K562 (cell line): Measurements from ENCODE around the gene GATB. TPM values are rescaled to one million over a fixed set of nuclear protein-coding genes. Genes with fewer than 3 reads are reported as not detected.

Experiments used
- ATAC-seq: fragments of 200-7000 bp; cut with Tn5 transposase; 3 replicates; pipeline ENCODE4 v1.9.1; 2020; ENCODE audit warnings: moderate library complexity
- BruUV-seq: library from RNA; stranded (reverse); fragments of 400-500 nt; replicated peaks from 2 replicates; lab custom pipeline; 2021; lab: Mats Ljungman, UMichigan
- CTCF ChIA-PET: fragments of 300-600 bp; formaldehyde crosslinking; extraction: SDS; loops from one replicate; lab custom pipeline; 2021; ENCODE audit warnings: low intra/inter-chr PET ratio; lab: Yijun Ruan, JAX
- POLR2A ChIA-PET: fragments of 300-600, 350-650 bp; sonication (Branson Sonifier 250); formaldehyde crosslinking; extraction: SDS; loops from one replicate; lab custom pipeline; 2021; ENCODE audit warnings: antibody characterized with exemption, inconsistent platforms; lab: Yijun Ruan, JAX
- DNase-seq, 4 experiments: peaks; one replicate each; pipeline versions ENCODE4 v3.0.0 to v3.0.0-alpha.2; 2011 to 2018; ENCODE audit warnings: low spot score in 3 of 4, mixed read lengths in 3 of 4; ENCODE audit errors: extremely low read depth in 1 of 4
- FAIRE-seq: peaks from 2 replicates; lab custom pipeline; 2011; peaks lifted over from hg19 to GRCh38; lab: Jason Lieb, UNC
- H2AFZ ChIP-seq: 2 replicates; pipeline ENCODE4 v1.6.0; 2011; ENCODE audit warnings: low read depth, low read length, control low read depth, inconsistent platforms
- H3K27ac ChIP-seq: fragments of 200-600 bp; 3 replicates; pipeline ENCODE4 v1.8.0; 2011; ENCODE audit warnings: low read depth, mild to moderate bottlenecking, control low read depth, inconsistent platforms, low read length, moderate library complexity, mixed read lengths; ENCODE audit errors: extremely low read depth
- H3K27me3 ChIP-seq, 2 experiments: fragments of 300-600 bp in 1 of 2; 2 replicates in 1 of 2; 3 replicates in 1 of 2; pipeline versions ENCODE4 v1.6.0 to v1.8.0; 2011; ENCODE audit warnings: inconsistent platforms in 2 of 2, low read length in 2 of 2, mild to moderate bottlenecking in 1 of 2, mixed read lengths in 1 of 2, moderate library complexity in 1 of 2; ENCODE audit not compliant: control insufficient read depth in 2 of 2, insufficient read depth in 2 of 2
- H3K36me3 ChIP-seq: fragments of 300-600 bp; 3 replicates; pipeline ENCODE4 v1.8.0; 2011; ENCODE audit warnings: mild to moderate bottlenecking, low read length, inconsistent platforms; ENCODE audit not compliant: control insufficient read depth, insufficient read depth
- H3K4me1 ChIP-seq, 2 experiments: fragments of 200-600 bp in 1 of 2; replicated peaks in 1 of 2; 2 replicates in 1 of 2; 3 replicates in 1 of 2; pipeline versions ENCODE4 v1.5.1 to v1.8.0; 2011; ENCODE audit warnings: inconsistent platforms in 2 of 2, low read length in 2 of 2, mild to moderate bottlenecking in 1 of 2, mixed read lengths in 1 of 2, moderate library complexity in 1 of 2; ENCODE audit not compliant: control insufficient read depth in 2 of 2, insufficient read depth in 2 of 2
- H3K4me2 ChIP-seq: 2 replicates; pipeline ENCODE4 v1.6.1; 2011; ENCODE audit warnings: low read length, control low read depth, inconsistent platforms, mixed read lengths; ENCODE audit not compliant: insufficient read depth
- H3K4me3 ChIP-seq: fragments of 200-600 bp; sonication (generic), shearing (Covaris generic); 2 replicates; pipeline ENCODE4 v1.5.1; 2016; ENCODE audit warnings: control low read depth, inconsistent platforms
- H3K79me2 ChIP-seq: fragments of 200-600 bp; 3 replicates; pipeline ENCODE4 v1.8.0; 2011; ENCODE audit warnings: low read length, inconsistent platforms; ENCODE audit not compliant: control insufficient read depth, insufficient read depth
- H3K9ac ChIP-seq, 2 experiments: 2 replicates each; pipeline versions ENCODE4 v1.6.0 to v1.6.1; 2011; ENCODE audit warnings: low read depth in 2 of 2, low read length in 2 of 2, control low read depth in 1 of 2, inconsistent platforms in 1 of 2, mild to moderate bottlenecking in 1 of 2, mixed read lengths in 1 of 2; ENCODE audit not compliant: insufficient read depth in 1 of 2
- H3K9me1 ChIP-seq: one replicate; pipeline ENCODE4 v1.6.0; 2011; ENCODE audit warnings: inconsistent platforms, mild to moderate bottlenecking, low read length, moderate library complexity; ENCODE audit not compliant: control insufficient read depth, insufficient read depth
- H3K9me3 ChIP-seq: replicated peaks from 2 replicates; pipeline ENCODE4 v1.5.1; 2011; ENCODE audit warnings: low read depth, low read length, inconsistent platforms; ENCODE audit not compliant: control insufficient read depth, insufficient read depth
- H4K20me1 ChIP-seq: replicated peaks from 2 replicates; pipeline ENCODE4 v1.6.1; 2011; ENCODE audit warnings: low read length, inconsistent platforms, mixed read lengths; ENCODE audit not compliant: control insufficient read depth, insufficient read depth
- AFF4 ChIP-seq: sonication (generic); formaldehyde crosslinking; IDR thresholded peaks from 2 replicates; pipeline ENCODE4 v1.8.0; 2023; ENCODE audit warnings: mild to moderate bottlenecking, missing genetic modification reagents
- CAMTA2 ChIP-seq: fragments of 250-450 bp; sonication (Bioruptor Pico); conservative IDR thresholded peaks from 2 replicates; pipeline ENCODE4 v1.5.1; 2022
- CHD2 ChIP-seq: IDR thresholded peaks from 2 replicates; pipeline ENCODE4 v1.6.1; 2011; ENCODE audit warnings: low read depth, low read length
- ELF1 ChIP-seq: fragments of 200-800 bp; sonication (Bioruptor generic); IDR thresholded peaks from 2 replicates; pipeline ENCODE4 v1.6.1; 2016; ENCODE audit warnings: missing genetic modification characterization, missing compliant biosample characterization
- KLF16 ChIP-seq: IDR thresholded peaks from 2 replicates; pipeline ENCODE4 v1.6.1; 2016; ENCODE audit warnings: antibody characterized with exemption
- MYBL2 ChIP-seq, 2 experiments: fragments of 450-650 bp in 1 of 2; sonication (generic) in 1 of 2; formaldehyde crosslinking in 1 of 2; IDR thresholded peaks; 2 replicates each; pipeline versions ENCODE4 v1.6.1 to v1.8.1; 2017 to 2022; ENCODE audit warnings: borderline replicate concordance in 1 of 2, inconsistent platforms in 1 of 2, low read depth in 1 of 2, mild to moderate bottlenecking in 1 of 2, missing genetic modification reagents in 1 of 2, moderate library complexity in 1 of 2
- PYGO2 ChIP-seq: fragments of 450-650 bp; IDR thresholded peaks from 2 replicates; pipeline ENCODE4 v1.6.1; 2016; ENCODE audit warnings: mild to moderate bottlenecking, missing genetic modification characterization, moderate library complexity, missing compliant biosample characterization
- SMARCB1 ChIP-seq: IDR thresholded peaks from 2 replicates; pipeline ENCODE4 v1.6.1; 2011; ENCODE audit warnings: improper control_type of control experiment, low read depth; ENCODE audit not compliant: insufficient read length
- SRSF3 ChIP-seq: fragments of 200-400 bp; formaldehyde crosslinking; IDR thresholded peaks from 2 replicates; pipeline ENCODE4 v1.6.1; 2016; ENCODE audit warnings: mild to moderate bottlenecking, low read length, moderate library complexity; ENCODE audit not compliant: insufficient read depth
- XRCC3 ChIP-seq: fragments of 450-650 bp; IDR thresholded peaks from 2 replicates; pipeline ENCODE4 v1.6.1; 2017; ENCODE audit warnings: mild to moderate bottlenecking, moderate library complexity
- ZNF184 ChIP-seq: sonication (generic); formaldehyde crosslinking; IDR thresholded peaks from 2 replicates; pipeline ENCODE4 v1.5.0; 2020; ENCODE audit warnings: missing genetic modification reagents
- ZNF347 ChIP-seq: fragments of 450-650 bp; formaldehyde crosslinking; IDR thresholded peaks from 2 replicates; pipeline ENCODE4 v1.4.0; 2020; ENCODE audit warnings: low read depth, mild to moderate bottlenecking, moderate library complexity
- WGBS: fragments of 100-300 bp; shearing (Covaris generic); methylation state at CpG from one replicate; pipeline ENCODE4 v1.1.6; 2016; ENCODE audit warnings: low coverage, mixed read lengths; ENCODE audit not compliant: insufficient coverage; ENCODE audit errors: missing lambda C conversion rate; 5-methylcytosine and 5-hydroxymethylcytosine counted together
- in situ Hi-C: fragments of 300-500 bp; cut with MboI; formaldehyde crosslinking; loops from 4 replicates; pipeline ENCODE4 v1.15.0; 2018; ENCODE audit warnings: inconsistent platforms, mixed read lengths
- intact Hi-C: fragments of 100-400 bp; cut with micrococcal nuclease; formaldehyde crosslinking; loops from 2 replicates; pipeline ENCODE4 v1.14.2; 2022
- polyA plus RNA-seq, 8 experiments: library from polyadenylated mRNA; depleted of rRNA in 4 of 8; stranded (reverse) in 5 of 8; unstranded in 3 of 8; fragments of >200 nt; fragmentation: Nextera tagmentation in 2 of 8; fragmentation: Illumina TruSeq in 1 of 8; extraction: Ambion mirVana in 2 of 8; extraction: Trizol in 1 of 8; gene quantifications; 2 replicates each; pipeline versions ENCODE4 v1.2.1 to v1.2.3, GENCODE V29; 2011 to 2014; ENCODE audit warnings: inconsistent platforms in 1 of 8, missing spikeins in 1 of 8
- total RNA-seq, 7 experiments: library from RNA; depleted of rRNA in 6 of 7; stranded (reverse); fragments of >200 nt in 6 of 7; fragmentation: Illumina TruSeq in 2 of 7; extraction: Trizol in 2 of 7; gene quantifications; 2 replicates each; pipeline versions ENCODE4 v1.2.1 to v1.2.3, GENCODE V29; 2011 to 2021; ENCODE audit warnings: low replicate concordance in 1 of 7

GATB gene
- total and polyA plus RNA-seq, 9 of the 15 experiments (the other 6 are each of a cell fraction or from before 2014, with no cell fraction given): 15.3 to 31.8 (median 26.2) TPM

GRCh38 chr4:151702256-151702655 lies 58.6 kb downstream of the GATB start:
- Histone ChIP-seq H4K20me1 (no peaks in the 10 kb centered on the region), H3K79me2 (no peaks in the 10 kb centered on the region), H3K9me3 (no peaks in the 10 kb centered on the region), H3K36me3 (peaks cover 11% of the 10 kb centered on the region; the same call in 1 of the 3 replicates), H3K9ac (no peak overlapping the region), H3K27ac (no peak overlapping the region), H3K9me1 (no peaks in the 10 kb centered on the region), H3K27me3 (no peaks in the 10 kb centered on the region), H2AFZ (no peak overlapping the region), H3K4me1 (no peaks in the 10 kb centered on the region), H3K4me3 (no peak overlapping the region), H3K4me2 (no peak overlapping the region)
- POLR2A ChIA-PET: no interaction called here
- ATAC-seq (no peak), DNase-seq (no peak), FAIRE-seq (no peak)
- BruUV-seq: no TSS peak
- TF ChIP-seq ELF1 (no peak), SRSF3 (no peak), ZNF347 (CRISPR knock-in tag) (no peak)
- intact Hi-C loops (no loop called here), in situ Hi-C loops (no loop called here)
- WGBS: 81% methylated on average over 4 of the region's 4 CpGs
- CTCF ChIA-PET: no interaction called here

- TF ChIP-seq PYGO2 (tag) (no peak), AFF4 (no peak), ZNF184 (CRISPR knock-in tag) (no peak), MYBL2 (IDR thresholded peaks at IDR 0.05; ENCODE audit: low read depth) (no peak), MYBL2 (CRISPR knock-in tag; IDR thresholded peaks at IDR 0.05; ENCODE audit: borderline replicate concordance) (no peak), SMARCB1 (no peak), XRCC3 (no peak), KLF16 (no peak), CAMTA2 (CRISPR knock-in tag) (no peak), CHD2 (no peak)
- H3K4me1 ChIP-seq: no peaks in the 10 kb centered on the region
- POLR2A ChIA-PET: interaction anchor here (0.5 kb wide), 1 partner anchor 109 kb away, joined by 4 read pairs; no protein-coding TSS in a partner anchor
- H2AFZ ChIP-seq: no peak overlapping the region
- H4K20me1 ChIP-seq: no peaks in the 10 kb centered on the region
- in situ Hi-C loops: no loop called here
- H3K27ac ChIP-seq: no peak overlapping the region
- no peaks in the 10 kb centered on the region for H3K27me3 ChIP-seq
- H3K4me2 ChIP-seq: no peak overlapping the region
- no peak for ATAC-seq
- no peaks in the 10 kb centered on the region for H3K79me2 ChIP-seq
- no peak overlapping the region for H3K4me3 ChIP-seq
- no peak for FAIRE-seq
- no peaks in the 10 kb centered on the region for H3K9me3 ChIP-seq
- intact Hi-C loops: no loop called here
- H3K36me3 ChIP-seq: peaks cover 11% of the 10 kb centered on the region; the same call in 1 of the 3 replicates
- no peak overlapping the region for H3K9ac ChIP-seq
- DNase-seq: no peak
- no peaks in the 10 kb centered on the region for H3K9me1 ChIP-seq
- 84% methylated on average over 16 of the region's 16 CpGs for WGBS
- CTCF ChIA-PET: no interaction called here
- no TSS peak for BruUV-seq
Measured at GRCh38 chr4:151700566-151701316, 60.1 kb downstream of the GATB start.
